GM13976 (cell line): ENCODE data around the gene FXYD2.

Experiments used
- DNase-seq: peaks from one replicate; pipeline ENCODE4 v3.0.0; 2012; ENCODE audit warnings: low spot score
- CTCF ChIP-seq: IDR thresholded peaks from 2 replicates; pipeline ENCODE4 v1.5.1; 2012; ENCODE audit warnings: borderline replicate concordance, mild to moderate bottlenecking; ENCODE audit not compliant: insufficient read depth; ENCODE audit errors: extremely low read depth, missing control alignments, control extremely low read depth
- in situ Hi-C: fragments of 300-500 bp; cut with MboI; formaldehyde crosslinking; loops from one replicate; pipeline ENCODE4 v1.12.0; 2022; ENCODE audit warnings: low sequenced_read_pairs, mixed read lengths, inconsistent platforms; ENCODE audit not compliant: unreplicated experiment

FXYD2 gene

GRCh38 chr11:117824571-117825537 is at the start of gene FXYD2:
Gene FXYD2 (minus strand): TSS chr11:117824744. CDS start chr11:117824678, 66 bp downstream.
- in situ Hi-C loops = no loop called here

GRCh38 chr11:117873828-117874125 is 49.2 kb upstream of the FXYD2 start:
- TF ChIP-seq CTCF = no peak
- in situ Hi-C loops = no loop called here
- DNase-seq = no peak

More at GRCh38 chr11:117824571-117825537, at the start of gene FXYD2:
- TF ChIP-seq CTCF = no peak
- DNase-seq = no peak

- no peak for TF ChIP-seq CTCF
- DNase-seq = no peak
- in situ Hi-C loops = no loop called here
Measured at GRCh38 chr11:117872975-117873827, 48.7 kb upstream of the FXYD2 start.

- DNase-seq = no peak
- in situ Hi-C loops = no loop called here
- TF ChIP-seq CTCF = no peak
Measured at GRCh38 chr11:117872420-117872961, 47.9 kb upstream of the FXYD2 start.

- no peak for DNase-seq
- in situ Hi-C loops = no loop called here
- no peak for TF ChIP-seq CTCF
Measured at GRCh38 chr11:117871784-117872183, 47.2 kb upstream of the FXYD2 start.

- DNase-seq = no peak
- in situ Hi-C loops = no loop called here
- TF ChIP-seq CTCF = no peak
Measured at GRCh38 chr11:117871160-117871559, 46.6 kb upstream of the FXYD2 start.
